Activated CD8-positive, alpha-beta memory T cell treated with anti-CD3 and anti-CD28 coated beads for 1 hour (primary cell): Measurements from ENCODE around the gene RAP1GDS1.
"Not testable (repeated sequence)": the region's sequence is repeated elsewhere in the genome, so short reads cannot be mapped to it uniquely, and the experiment has no call there.

ENCODE experiments used
- DNase-seq, 2 donors: peaks; one replicate each; pipeline ENCODE4 v3.0.0-alpha.2; 2020; ENCODE audit warnings: low read depth in 1 of 2; ENCODE audit errors: extremely low read depth in 1 of 2

Gene RAP1GDS1

DNA sequence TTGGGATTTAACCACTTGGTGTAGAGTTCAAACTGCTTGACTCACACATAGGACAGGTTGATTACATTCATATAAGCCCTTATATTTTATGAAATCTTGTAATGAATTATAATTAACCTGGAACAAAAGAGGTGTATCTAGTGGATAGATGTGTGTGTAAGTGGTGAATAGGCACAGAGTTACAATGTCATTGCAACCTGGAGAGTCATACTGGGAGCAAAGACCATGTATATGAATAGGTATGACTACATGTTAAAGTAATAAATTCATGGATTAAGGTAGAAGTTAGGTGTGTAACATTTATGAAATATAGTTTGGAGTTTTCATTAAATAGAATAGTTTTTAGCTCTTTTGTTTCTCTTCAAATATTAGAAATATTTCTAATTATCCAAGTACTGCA, 26.1 kb downstream of the RAP1GDS1 start:
- no peak for DNase-seq

DNA sequence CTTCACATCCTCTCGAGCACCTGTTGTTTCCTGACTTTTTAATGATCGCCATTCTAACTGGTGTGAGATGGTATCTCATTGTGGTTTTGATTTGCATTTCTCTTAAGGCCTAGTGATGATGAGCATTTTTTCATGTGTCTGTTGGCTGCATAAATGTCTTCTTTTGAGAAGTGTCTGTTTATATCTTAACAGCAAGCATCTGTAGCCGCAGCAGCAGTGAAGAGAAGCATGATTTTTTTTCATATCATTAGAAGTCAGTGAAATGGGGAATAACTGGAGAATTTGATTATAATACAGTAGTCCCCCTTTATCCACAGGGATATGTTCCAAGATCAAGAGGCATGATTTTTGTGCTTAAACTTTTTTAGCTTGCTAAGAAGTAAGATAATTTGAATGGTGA, 27.5 kb downstream of the RAP1GDS1 start:
- not testable (repeated sequence) for DNase-seq

DNA sequence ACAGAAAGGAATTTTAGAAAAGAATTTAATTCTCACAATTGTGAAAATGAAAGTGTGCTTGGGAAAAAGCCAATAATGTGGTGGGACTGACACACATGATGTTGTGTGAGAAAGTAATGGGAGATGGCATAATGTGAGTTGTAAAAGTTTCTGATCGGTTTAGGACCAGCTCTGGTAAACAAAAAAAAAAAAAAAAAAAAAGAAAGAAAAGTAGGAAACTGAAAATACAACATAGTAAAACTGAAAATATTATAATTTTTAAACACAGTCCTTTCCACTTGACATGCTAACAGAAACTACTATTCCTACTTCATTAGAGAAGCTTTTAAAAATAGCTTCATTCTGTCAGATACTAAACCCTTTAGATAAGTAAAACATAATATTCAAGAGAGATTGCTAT, 28.2 kb downstream of the RAP1GDS1 start:
- no peak for DNase-seq

DNA sequence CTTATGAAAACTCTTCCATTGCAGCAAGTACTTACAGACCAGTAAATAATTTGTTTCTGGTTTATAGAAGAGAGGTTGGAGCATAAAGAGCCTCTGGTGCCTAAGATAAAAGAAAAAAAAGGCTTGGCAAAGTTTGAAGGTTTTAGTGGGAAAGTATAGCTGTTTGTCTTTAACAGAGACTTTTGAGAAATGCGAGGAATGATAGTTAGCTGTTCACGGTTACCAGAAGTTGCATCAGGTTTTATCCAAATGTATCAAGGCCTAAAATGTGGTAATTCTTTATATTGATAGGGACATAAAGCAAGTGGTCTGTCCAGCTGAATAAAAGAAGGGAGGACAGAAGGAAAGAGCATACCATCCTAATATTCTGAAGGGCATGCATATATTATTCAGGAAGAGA, 29.3 kb downstream of the RAP1GDS1 start:
- DNase-seq = no peak

DNA sequence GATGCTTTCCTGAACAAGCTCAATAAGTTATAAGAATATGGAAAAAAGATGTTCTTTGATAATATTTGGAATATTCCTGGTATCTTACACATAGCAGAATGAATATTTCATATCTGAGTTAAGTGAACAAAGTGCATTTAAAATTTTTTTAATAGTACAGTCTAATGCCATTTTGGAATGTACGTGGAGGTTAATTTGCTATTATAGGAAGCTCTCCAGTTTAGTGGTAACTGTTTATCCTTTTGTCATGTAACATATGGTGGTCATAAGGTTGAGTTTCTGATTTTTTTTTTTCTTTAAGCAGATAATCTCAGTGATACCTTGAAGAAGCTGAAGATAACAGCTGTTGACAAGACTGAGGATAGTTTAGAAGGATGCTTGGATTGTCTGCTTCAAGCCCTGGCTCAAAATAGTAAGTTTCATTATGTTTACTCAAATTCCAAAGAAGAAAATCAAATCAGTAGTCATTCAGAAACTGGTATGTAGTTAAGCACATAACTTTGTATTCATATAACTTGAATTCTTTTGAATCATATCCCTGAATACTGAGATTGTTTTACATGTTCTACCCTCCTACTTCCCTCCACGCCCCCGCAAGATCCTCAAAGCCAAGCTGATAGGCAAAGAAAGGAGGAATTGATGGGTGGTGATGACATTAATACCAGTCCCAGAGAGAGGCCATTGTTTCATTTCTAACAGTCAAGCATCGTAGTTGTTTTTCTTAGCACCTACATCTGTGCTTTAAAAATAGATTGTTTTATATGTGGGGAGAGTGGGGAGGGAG, 32.1 kb downstream of the RAP1GDS1 start:
- no peak for DNase-seq

DNA sequence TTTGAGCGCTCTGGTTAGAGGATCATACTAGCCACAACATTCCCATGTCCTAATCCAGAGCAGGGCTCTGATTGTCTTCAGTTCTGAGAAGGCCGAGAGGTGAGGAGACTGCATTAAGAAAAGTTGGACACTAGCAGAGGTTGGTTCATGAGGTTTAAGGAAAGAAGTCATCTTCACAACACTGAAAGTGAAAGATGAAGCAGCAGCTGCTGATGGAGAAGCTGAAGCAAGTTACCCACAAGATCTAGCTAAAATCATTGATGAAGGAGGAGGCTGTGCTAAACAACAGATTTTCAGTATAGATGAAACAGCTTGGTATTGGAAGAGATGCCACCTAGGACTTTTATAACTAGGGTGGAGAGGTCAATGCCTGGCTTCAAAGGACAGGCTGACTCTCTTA, 36.8 kb downstream of the RAP1GDS1 start:
- DNase-seq = no peak

DNA sequence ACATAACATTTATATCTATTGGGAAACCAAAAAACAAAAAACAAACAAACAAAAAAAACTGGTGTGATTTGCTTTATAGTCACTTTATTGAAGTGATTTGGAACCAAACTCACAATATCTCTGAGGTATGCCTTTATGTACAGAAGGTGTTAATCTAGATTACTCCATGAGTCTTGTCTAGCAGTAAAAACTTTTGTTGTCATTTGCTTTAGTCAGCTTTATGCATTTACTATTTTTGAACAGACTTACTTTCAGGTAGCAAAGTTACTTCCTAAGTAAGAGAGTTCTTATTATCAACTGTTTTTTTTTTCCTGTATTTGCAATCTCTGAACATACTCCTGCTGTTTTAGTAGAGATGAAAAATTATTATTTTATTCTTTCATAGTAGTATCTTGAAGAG, 39.5 kb downstream of the RAP1GDS1 start:
- no peak for DNase-seq

DNA sequence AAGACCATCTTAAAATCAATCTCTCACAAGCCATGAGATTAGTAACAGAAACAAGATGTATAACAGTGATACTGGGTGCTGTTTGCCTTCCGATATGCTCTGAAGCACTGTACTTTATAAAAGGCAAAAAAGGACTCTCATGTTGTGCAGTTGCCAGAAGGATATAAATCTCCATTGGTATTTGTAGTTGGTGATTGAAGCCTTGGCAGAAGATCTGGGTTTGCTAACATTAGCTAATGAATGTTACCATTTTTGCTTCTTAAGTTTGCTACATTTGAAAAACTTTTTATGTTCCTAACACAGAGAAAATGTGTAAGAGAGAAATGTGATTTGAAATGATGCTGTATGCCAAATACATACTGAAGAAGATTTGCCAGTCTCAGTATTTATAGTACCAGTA, 44.4 kb downstream of the RAP1GDS1 start:
- DNase-seq = no peak

DNA sequence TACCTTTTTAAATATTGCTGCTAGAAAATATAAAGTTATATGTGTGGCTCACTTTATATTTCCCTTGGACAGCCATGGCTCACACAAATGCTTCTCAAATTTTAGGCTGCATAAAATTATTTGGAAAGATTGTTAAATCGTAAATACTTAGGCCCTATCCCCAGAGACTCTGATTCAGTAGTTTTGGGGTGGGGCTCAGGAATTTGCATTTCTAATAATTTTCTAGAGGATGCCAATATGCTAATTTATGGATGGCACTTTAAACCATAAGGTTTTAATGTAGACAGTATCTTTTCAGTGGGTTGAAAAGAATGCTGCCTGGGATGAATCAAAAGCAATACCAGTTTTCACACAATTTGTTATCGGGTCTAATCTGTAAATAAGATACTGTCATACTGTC, 49.7 kb downstream of the RAP1GDS1 start:
- no peak for DNase-seq

DNA sequence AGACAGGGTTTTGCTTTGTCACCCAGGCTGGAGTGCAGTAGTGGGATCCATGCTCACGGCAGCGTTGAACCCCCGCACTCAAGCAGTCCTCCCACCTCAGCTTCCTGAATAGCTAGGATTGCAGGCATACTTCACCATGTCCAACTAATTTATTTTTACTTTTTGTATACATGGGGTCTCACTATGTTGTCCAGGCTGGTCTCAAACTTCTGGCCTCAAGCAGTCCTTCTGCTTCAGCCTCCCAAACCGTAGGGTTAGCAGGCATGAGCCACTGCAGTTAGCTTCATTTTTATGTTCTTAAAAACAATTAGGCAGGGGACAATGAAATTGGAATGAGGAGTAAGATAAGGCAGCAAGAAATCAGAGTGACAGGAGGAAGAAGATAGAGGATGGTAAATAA, 50.5 kb downstream of the RAP1GDS1 start:
- no peak for DNase-seq

DNA sequence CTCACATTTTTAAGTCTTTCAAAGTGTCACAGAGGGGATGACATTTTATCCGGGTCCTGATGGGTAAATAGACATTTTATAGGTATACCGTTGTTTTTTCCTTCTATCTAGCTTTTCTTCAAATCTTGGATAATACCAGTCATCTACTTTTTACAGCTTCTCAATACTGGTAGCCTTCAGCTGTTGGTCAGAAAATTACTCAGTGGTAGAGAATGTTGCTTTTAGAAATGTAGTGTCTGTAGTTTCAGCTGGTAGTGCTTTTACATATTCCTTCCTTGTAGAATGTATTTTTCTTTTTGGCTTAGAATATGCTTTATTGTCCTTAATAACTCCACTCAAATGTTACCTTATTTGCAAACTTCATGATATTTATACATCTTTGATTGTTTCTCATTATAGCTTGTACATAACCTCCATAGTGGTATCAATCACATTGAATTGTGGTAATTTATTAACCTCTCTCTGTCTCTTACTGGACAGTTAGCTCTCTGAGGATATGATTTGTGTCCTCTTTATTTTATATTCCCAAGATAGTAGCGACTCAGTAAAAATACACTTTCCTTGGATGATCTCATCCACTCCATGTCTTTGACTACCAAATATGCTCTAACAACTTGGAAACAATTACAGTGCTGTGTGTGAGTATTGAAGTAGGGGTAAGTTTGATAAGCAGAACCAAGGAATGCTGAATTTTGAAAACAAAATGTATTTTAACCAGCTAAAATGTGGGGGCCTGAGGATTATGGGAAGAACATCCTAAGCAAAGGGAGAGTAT, 53.8 kb downstream of the RAP1GDS1 start:
- no peak for DNase-seq

DNA sequence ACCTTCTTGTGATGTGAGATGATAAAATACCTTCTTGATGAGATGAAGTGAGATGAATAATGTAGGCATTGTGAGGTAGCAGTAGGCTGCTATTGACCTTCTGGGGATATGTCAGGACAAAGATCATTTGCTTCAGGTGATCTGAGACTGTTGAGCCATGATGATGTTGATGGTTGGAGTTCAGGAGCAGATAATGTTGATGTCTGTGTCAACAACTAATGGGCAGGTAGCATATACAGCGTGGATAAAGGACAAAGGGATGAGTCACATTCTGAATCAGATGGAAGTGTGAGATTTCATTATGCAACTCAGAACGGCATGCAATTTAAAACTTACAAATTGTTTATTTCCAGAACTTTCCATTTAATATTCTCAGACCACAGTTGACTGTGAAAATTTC, 57.3 kb downstream of the RAP1GDS1 start:
- no peak for DNase-seq

DNA sequence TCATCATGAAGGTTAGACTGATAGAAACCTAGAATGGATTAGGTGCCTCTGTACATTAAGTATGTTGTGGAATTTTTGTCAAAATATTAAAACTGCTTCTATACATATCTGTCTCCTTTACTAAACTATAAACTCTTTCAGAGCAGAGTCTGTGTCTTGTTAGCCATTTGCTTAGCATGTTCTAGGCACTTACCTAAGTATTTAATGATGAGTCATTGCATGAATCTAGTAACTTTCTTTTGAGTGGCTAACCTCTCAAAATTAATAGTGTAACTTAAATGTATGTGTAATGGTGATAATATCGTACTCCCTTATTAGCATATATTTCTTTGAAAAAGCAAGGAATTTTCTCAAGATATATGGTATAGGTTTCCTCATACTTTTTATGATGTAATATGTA, 57.8 kb downstream of the RAP1GDS1 start:
- no peak for DNase-seq

DNA sequence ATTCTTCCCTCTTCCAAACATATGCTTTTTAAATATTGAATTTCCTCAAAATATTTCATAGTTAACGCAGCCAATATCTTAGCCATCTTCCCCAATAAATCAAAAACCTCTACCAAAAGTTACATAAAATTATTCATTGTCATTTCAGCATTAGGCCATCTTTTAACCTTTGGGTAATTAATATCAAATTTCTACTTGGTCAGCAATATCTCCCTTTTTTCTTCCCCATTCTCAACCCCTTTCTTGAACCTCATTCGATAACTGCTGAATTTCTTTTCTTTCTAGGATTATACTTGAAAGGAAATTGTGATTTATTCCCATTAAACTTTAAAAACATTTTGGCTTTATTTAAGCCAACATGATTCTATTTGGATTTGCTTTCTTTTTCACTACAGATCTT, 65.0 kb downstream of the RAP1GDS1 start:
- no peak for DNase-seq

DNA sequence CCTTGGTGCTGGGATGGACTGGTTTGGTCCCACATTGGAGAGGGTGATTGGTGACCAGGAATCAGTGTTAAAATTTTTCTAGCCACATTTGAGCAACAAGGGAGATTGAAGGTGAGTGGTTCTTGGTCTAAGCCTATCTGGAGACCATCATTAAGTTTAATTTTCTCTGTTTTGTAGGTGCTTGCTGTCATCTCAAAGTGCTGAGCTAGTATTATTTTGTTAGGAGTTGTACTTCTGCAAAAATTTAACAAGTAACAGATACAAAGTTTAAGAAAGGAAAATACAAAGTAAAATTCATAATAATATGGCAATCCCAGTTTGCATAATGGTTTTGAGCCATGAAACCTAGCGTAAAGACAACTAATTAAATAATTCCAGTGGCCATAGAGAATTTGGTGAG, 66.5 kb downstream of the RAP1GDS1 start:
- no peak for DNase-seq

DNA sequence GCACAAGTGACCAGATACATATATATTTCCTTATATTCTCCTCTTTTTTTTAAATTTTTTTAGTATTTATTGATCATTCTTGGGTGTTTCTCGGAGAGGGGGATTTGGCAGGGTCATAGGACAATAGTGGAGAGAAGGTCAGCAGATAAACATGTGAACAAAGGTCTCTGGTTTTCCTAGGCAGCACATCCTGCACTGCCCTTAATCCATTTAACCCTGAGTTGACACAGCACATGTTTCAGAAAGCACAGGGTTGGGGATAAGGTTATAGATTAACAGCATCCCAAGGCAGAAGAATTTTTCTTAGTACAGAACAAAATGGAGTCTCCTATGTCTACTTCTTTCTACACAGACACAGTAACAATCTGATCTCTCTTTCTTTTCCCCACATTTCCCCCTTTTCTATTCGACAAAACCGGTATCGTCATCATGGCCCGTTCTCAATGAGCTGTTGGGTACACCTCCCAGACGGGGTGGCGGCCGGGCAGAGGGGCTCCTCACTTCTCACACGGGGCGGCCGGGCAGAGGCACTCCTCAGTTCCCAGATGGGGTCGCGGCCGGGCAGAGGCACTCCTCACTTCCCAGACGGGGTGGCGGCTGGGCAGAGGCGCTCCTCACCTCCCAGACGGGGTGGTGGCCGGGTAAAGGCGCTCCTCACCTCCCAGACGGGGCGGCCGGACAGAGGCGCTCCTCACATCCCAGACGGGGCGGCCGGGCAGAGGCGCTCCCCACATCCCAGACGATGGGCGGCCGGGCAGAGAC, 68.9 kb downstream of the RAP1GDS1 start:
- not testable (repeated sequence) for DNase-seq

DNA sequence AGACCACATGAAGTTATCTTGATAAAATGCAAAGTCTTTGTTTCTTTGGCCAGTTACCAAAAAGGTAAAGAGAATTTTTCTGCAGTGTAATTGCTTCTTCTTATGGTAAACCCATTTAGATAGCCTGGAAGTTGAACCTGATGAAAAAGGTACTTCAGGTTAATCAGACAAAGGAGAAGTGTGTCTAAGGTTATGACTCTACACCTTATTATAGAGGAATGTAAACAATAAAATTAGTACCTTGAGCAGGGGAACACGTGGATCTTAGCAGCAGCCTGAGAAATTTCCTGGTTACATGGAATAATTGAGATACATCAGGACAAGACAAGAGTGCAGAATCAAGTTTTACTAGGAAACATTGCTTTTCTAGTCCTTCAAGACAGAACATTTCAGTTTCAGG, 70.8 kb downstream of the RAP1GDS1 start:
- no peak for DNase-seq

DNA sequence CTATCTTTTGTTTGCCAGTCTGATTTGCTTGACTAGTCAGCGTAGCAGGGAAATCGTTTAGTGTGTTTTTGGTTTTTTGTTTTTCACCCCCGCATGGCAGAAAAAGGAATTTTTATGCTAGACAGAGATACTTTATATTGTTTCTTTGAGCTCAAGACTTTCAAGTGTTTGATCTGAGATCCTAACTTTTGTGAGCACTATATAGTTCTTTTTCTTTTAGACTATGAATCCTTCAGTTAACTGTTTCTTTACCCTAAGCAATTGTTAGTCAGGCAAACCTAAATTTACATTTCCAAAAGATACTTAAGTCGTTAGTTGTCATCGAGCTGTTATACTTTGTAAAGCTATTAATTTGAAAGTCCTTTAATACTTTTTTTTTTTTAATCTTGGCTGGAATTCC, 73.3 kb downstream of the RAP1GDS1 start:
- no peak for DNase-seq

DNA sequence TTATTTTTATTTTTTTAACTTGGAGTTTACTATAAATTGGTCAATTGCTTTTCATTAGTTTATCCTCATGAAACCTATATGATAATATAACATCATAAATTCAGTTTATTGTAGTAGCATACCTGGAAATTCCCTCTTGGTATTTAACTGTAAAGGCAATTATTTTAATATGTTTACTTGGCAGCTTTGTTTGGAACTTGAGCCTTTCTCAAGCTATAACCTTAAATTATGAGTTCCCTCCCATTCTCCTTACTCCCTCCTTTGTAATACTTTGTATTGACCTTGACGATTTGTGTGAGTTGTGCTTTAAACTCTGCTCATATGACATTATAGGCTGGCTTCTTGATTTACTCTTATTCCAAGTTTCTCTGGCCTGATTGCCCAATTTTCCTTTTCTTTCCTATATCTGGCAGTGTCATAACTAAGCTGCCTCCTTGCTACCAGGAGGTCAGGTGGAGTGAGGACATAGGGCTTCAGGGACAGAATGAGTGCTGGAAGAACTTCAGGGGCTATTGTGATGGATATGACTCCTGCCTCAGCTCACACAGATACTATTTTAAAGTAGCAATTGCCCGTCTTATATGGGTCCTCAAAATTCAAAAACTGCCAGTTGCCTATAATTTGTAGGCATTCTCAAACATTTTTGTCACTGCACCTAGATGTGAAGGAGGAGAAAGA, 77.7 kb downstream of the RAP1GDS1 start:
- DNase-seq = no peak

DNA sequence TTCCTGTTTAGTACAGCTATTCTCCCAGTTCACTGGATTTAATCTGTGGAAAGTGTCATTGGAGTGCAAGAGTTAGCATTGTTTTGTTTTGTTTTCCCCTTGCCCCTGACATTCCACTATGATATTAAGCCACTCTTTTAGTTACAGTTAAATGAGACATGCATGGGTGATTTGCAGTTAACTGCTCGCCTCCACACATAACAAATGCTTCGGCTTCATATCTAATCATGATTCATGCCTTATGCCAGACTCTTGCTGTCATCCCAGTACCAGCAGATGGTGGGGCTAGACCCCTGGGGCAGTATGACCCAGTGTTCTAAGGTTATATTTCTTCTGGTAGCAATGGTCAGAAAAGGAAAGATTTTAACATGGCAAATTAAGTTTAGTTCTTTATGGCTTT, 80.1 kb downstream of the RAP1GDS1 start:
- no peak for DNase-seq

DNA sequence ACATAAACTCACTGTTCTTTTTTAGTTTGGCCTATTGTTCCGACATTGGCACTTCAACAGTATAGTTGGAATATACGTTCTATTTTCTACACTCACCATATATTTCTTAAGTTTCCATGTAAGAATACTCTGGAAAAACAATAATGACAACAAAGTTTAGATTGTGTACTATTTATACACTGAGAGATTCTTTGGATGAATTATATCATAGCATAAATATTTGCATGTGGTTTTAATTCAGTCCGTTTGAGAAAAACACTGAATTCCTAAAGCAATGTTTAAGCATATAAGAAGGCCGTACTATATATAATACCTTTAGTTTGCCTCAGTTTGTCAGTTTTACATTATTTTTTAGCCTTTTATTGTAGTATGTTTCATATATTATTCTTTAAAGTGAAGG, 82.4 kb downstream of the RAP1GDS1 start:
- no peak for DNase-seq
